GM12878 (cell line): Measurements from ENCODE around the gene AGBL5. TPM values are rescaled to one million over a fixed set of nuclear protein-coding genes. Genes with fewer than 3 reads are reported as not detected.
A peak's percentile ranks its signal among the peaks of the same experiment; 100 is the strongest.

Experiments used
- CHD1 ChIP-seq: IDR thresholded peaks from 2 replicates; pipeline ENCODE4 v1.6.1; 2012; ENCODE audit warnings: low read depth, low read length, improper control_type of control experiment
- EP300 ChIP-seq, 2 experiments: fragments of 150-350 bp in 1 of 2; IDR thresholded peaks; 2 replicates each; pipeline ENCODE4 v1.6.1; 2011 to 2012; ENCODE audit warnings: low read depth in 2 of 2, low read length in 2 of 2, borderline replicate concordance in 1 of 2, improper control_type of control experiment in 1 of 2, inconsistent platforms in 1 of 2; ENCODE audit not compliant: control insufficient read depth in 1 of 2
- FOXK2 ChIP-seq: fragments of 450-650 bp; IDR thresholded peaks from 2 replicates; pipeline ENCODE4 v1.6.1; 2017; ENCODE audit warnings: mild to moderate bottlenecking, moderate library complexity
- PAX8 ChIP-seq: fragments of 450-650 bp; IDR thresholded peaks from 2 replicates; pipeline ENCODE4 v1.6.1; 2017; ENCODE audit warnings: mild to moderate bottlenecking, moderate library complexity
- PML ChIP-seq: IDR thresholded peaks from 2 replicates; pipeline ENCODE4 v1.6.1; 2012; ENCODE audit warnings: low read length, inconsistent platforms
- RUNX3 ChIP-seq: IDR thresholded peaks from 2 replicates; pipeline ENCODE4 v1.6.1; 2012; ENCODE audit warnings: low read length, inconsistent platforms
- SKIL ChIP-seq: fragments of 450-650 bp; IDR thresholded peaks from 2 replicates; pipeline ENCODE4 v1.6.1; 2017; ENCODE audit warnings: mild to moderate bottlenecking, low read depth, inconsistent platforms; ENCODE audit not compliant: poor library complexity, severe bottlenecking
- SMAD1 ChIP-seq: fragments of 450-650 bp; IDR thresholded peaks from 2 replicates; pipeline ENCODE4 v1.6.1; 2018; ENCODE audit warnings: mild to moderate bottlenecking, low read depth; ENCODE audit not compliant: partially characterized antibody
- TBL1XR1 ChIP-seq: IDR thresholded peaks from 2 replicates; pipeline ENCODE4 v1.6.1; 2012; ENCODE audit warnings: low read depth, low read length, improper control_type of control experiment
- ZBTB33 ChIP-seq: fragments of 450-650 bp; IDR thresholded peaks from 2 replicates; pipeline ENCODE4 v1.6.1; 2017; ENCODE audit warnings: mild to moderate bottlenecking
- polyA plus RNA-seq, 11 experiments: library from polyadenylated mRNA; depleted of rRNA in 4 of 11; unstranded in 6 of 11; stranded (reverse) in 5 of 11; fragments of >200 nt; fragmentation: Nextera tagmentation in 4 of 11; fragmentation: Illumina TruSeq in 1 of 11; extraction: Ambion mirVana in 4 of 11; extraction: Trizol in 1 of 11; gene quantifications; 1 replicate in 1 of 11; 2 replicates in 10 of 11; pipeline versions ENCODE4 v1.2.1 to v1.2.3, GENCODE V29; 2011 to 2016; ENCODE audit warnings: inconsistent platforms in 2 of 11, missing spikeins in 2 of 11, low read depth in 1 of 11
- total RNA-seq, 4 experiments: library from RNA; depleted of rRNA in 3 of 4; stranded (reverse); fragments of >200 nt in 3 of 4; fragmentation: Illumina TruSeq in 1 of 4; extraction: Trizol in 1 of 4; gene quantifications; 2 replicates each; pipeline versions ENCODE4 v1.2.1 to v1.2.3, GENCODE V29; 2013 to 2021
- TF ChIP-seq, protein P1 (sequence below): fragments of 450-650 bp; IDR thresholded peaks from 2 replicates; pipeline ENCODE4 v1.6.1; 2016; ENCODE audit warnings: mild to moderate bottlenecking, moderate library complexity, borderline replicate concordance
- TF ChIP-seq, protein P2 (sequence below): IDR thresholded peaks from 2 replicates; pipeline ENCODE4 v1.6.1; 2012; ENCODE audit warnings: mild to moderate bottlenecking, low read depth, low read length
- TF ChIP-seq, protein P3 (sequence below): fragments of 450-650 bp; IDR thresholded peaks from 2 replicates; pipeline ENCODE4 v1.6.1; 2017; ENCODE audit warnings: antibody characterized with exemption, mild to moderate bottlenecking, moderate library complexity

AGBL5 gene
- total and polyA plus RNA-seq, 10 of the 15 experiments (the other 5 are each of a cell fraction or from before 2014, with no cell fraction given): 1.9 to 28.5 (median 19.5) TPM

- TF ChIP-seq TBL1XR1 (peak; percentile 73), PAX8 (0 out of 2 replicates have a peak, but pooled peaks have one; percentile 37), RUNX3 (peak; percentile 60; the same call in 1 of the 2 replicates), SMAD1 (no peak), CHD1 (0 out of 2 replicates have a peak, but pooled peaks have one; percentile 41), PML (no peak), SKIL (peak; percentile 92), FOXK2 (peak; percentile 64), EP300 (IDR thresholded peaks at IDR 0.05; ENCODE audit: borderline replicate concordance in 1 of 2, control insufficient read depth in 1 of 2, low read depth in 2 of 2, low read length in 2 of 2) (peak in 1 of 2 experiments; percentile 69; a peak in 1 of 4 replicates), ZBTB33 (no peak)
- TF ChIP-seq, protein P1, sequence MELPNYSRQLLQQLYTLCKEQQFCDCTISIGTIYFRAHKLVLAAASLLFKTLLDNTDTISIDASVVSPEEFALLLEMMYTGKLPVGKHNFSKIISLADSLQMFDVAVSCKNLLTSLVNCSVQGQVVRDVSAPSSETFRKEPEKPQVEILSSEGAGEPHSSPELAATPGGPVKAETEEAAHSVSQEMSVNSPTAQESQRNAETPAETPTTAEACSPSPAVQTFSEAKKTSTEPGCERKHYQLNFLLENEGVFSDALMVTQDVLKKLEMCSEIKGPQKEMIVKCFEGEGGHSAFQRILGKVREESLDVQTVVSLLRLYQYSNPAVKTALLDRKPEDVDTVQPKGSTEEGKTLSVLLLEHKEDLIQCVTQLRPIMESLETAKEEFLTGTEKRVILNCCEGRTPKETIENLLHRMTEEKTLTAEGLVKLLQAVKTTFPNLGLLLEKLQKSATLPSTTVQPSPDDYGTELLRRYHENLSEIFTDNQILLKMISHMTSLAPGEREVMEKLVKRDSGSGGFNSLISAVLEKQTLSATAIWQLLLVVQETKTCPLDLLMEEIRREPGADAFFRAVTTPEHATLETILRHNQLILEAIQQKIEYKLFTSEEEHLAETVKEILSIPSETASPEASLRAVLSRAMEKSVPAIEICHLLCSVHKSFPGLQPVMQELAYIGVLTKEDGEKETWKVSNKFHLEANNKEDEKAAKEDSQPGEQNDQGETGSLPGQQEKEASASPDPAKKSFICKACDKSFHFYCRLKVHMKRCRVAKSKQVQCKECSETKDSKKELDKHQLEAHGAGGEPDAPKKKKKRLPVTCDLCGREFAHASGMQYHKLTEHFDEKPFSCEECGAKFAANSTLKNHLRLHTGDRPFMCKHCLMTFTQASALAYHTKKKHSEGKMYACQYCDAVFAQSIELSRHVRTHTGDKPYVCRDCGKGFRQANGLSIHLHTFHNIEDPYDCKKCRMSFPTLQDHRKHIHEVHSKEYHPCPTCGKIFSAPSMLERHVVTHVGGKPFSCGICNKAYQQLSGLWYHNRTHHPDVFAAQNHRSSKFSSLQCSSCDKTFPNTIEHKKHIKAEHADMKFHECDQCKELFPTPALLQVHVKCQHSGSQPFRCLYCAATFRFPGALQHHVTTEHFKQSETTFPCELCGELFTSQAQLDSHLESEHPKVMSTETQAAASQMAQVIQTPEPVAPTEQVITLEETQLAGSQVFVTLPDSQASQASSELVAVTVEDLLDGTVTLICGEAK: peak; percentile 83
- TF ChIP-seq, protein P2, sequence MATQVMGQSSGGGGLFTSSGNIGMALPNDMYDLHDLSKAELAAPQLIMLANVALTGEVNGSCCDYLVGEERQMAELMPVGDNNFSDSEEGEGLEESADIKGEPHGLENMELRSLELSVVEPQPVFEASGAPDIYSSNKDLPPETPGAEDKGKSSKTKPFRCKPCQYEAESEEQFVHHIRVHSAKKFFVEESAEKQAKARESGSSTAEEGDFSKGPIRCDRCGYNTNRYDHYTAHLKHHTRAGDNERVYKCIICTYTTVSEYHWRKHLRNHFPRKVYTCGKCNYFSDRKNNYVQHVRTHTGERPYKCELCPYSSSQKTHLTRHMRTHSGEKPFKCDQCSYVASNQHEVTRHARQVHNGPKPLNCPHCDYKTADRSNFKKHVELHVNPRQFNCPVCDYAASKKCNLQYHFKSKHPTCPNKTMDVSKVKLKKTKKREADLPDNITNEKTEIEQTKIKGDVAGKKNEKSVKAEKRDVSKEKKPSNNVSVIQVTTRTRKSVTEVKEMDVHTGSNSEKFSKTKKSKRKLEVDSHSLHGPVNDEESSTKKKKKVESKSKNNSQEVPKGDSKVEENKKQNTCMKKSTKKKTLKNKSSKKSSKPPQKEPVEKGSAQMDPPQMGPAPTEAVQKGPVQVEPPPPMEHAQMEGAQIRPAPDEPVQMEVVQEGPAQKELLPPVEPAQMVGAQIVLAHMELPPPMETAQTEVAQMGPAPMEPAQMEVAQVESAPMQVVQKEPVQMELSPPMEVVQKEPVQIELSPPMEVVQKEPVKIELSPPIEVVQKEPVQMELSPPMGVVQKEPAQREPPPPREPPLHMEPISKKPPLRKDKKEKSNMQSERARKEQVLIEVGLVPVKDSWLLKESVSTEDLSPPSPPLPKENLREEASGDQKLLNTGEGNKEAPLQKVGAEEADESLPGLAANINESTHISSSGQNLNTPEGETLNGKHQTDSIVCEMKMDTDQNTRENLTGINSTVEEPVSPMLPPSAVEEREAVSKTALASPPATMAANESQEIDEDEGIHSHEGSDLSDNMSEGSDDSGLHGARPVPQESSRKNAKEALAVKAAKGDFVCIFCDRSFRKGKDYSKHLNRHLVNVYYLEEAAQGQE: 0 out of 2 replicates have a peak, but pooled peaks have one; percentile 2
- TF ChIP-seq, protein P3, sequence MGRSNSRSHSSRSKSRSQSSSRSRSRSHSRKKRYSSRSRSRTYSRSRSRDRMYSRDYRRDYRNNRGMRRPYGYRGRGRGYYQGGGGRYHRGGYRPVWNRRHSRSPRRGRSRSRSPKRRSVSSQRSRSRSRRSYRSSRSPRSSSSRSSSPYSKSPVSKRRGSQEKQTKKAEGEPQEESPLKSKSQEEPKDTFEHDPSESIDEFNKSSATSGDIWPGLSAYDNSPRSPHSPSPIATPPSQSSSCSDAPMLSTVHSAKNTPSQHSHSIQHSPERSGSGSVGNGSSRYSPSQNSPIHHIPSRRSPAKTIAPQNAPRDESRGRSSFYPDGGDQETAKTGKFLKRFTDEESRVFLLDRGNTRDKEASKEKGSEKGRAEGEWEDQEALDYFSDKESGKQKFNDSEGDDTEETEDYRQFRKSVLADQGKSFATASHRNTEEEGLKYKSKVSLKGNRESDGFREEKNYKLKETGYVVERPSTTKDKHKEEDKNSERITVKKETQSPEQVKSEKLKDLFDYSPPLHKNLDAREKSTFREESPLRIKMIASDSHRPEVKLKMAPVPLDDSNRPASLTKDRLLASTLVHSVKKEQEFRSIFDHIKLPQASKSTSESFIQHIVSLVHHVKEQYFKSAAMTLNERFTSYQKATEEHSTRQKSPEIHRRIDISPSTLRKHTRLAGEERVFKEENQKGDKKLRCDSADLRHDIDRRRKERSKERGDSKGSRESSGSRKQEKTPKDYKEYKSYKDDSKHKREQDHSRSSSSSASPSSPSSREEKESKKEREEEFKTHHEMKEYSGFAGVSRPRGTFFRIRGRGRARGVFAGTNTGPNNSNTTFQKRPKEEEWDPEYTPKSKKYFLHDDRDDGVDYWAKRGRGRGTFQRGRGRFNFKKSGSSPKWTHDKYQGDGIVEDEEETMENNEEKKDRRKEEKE: 0 out of 2 replicates have a peak, but pooled peaks have one; percentile 57
These were observed 1.0 kb upstream of the AGBL5 start (continued) for GRCh38 chr2:27050281-27050995.
